ENCODE results near the gene PSTPIP2. TPM values are rescaled to one million over a fixed set of nuclear protein-coding genes. Genes with fewer than 3 reads are reported as not detected.

PSTPIP2 gene
- total and polyA plus RNA-seq, 2 donors (not counting 1 experiment from before 2014, with no cell fraction given) = 0.42 to 0.76 TPM

GRCh38 chr18:45951016-45951714 is 120.9 kb downstream of the PSTPIP2 start:
- no peak overlapping the region for H3K4me3 ChIP-seq (ENCODE audit: control extremely low read depth in 1 of 5, extremely low read depth in 1 of 5, insufficient read depth in 1 of 5, low read depth in 2 of 5, low read length in 4 of 5)
- no peaks in the 10 kb centered on the region for H3K4me1 ChIP-seq (ENCODE audit: control insufficient read depth in 2 of 2, insufficient read depth in 2 of 2, low read length in 2 of 2)
- Mint-ChIP-seq H3K27ac (no peak overlapping the region), H3K27me3 (no peaks in the 10 kb centered on the region), H3K9me3 (ENCODE audit: insufficient read depth) (no peaks in the 10 kb centered on the region), H3K4me3 (no peak overlapping the region), H3K4me1 (no peaks in the 10 kb centered on the region)
- H3K27me3 ChIP-seq (replicated peaks in 1 of 4; ENCODE audit: control extremely low read depth in 1 of 4, control insufficient read depth in 3 of 4, insufficient read depth in 4 of 4, low read length in 3 of 4) = no peaks in the 10 kb centered on the region
- DNase-seq = no peak
- TF ChIP-seq EZH2 (IDR thresholded peaks at IDR 0.05; ENCODE audit: borderline replicate concordance, insufficient read depth, low read depth, low read length, poor library complexity, severe bottlenecking) (no peak), CTCF (IDR thresholded peaks at IDR 0.05) (no peak)
- ChIA-PET CTCF (interaction anchor here (0.9 kb wide), 1 partner anchor 11 kb away, joined by 4 read pairs; no protein-coding TSS in a partner anchor), POLR2A (no interaction called here)
- no peak overlapping the region for H3K27ac ChIP-seq (ENCODE audit: low read length in 2 of 2)
- H4K20me1 ChIP-seq (ENCODE audit: control insufficient read depth, insufficient read depth, low read length, poor library complexity, severe bottlenecking) = no peaks in the 10 kb centered on the region
- no peaks in the 10 kb centered on the region for H3K9me3 ChIP-seq (ENCODE audit: control extremely low read depth in 1 of 3, control insufficient read depth in 2 of 3, insufficient read depth in 1 of 3, low read length in 2 of 3)
- H3K9ac ChIP-seq (ENCODE audit: low read length) = no peak overlapping the region
- no peak for ATAC-seq (ENCODE audit: low read depth)
- H3K36me3 ChIP-seq (replicated peaks in 1 of 2; ENCODE audit: control extremely low read depth in 1 of 2, control insufficient read depth in 1 of 2, extremely low read depth in 1 of 2, insufficient read depth in 2 of 2, low read length in 1 of 2) = peaks cover 26 to 75% of the 10 kb centered on the region in 2 experiments
- intact Hi-C loops (cut with micrococcal nuclease) = no loop called here
- no peak overlapping the region for H2AFZ ChIP-seq (ENCODE audit: insufficient read depth, low read depth, low read length, poor library complexity, severe bottlenecking)
- WGBS (ENCODE audit: insufficient coverage) = no CpG with 5 or more reads among the region's 4 CpGs
- H3K79me2 ChIP-seq (ENCODE audit: control insufficient read depth, insufficient read depth, low read length) = peaks cover 5% of the 10 kb centered on the region
- H3K4me2 ChIP-seq (replicated peaks; ENCODE audit: low read depth, low read length, poor library complexity, severe bottlenecking) = no peak overlapping the region

DNA sequence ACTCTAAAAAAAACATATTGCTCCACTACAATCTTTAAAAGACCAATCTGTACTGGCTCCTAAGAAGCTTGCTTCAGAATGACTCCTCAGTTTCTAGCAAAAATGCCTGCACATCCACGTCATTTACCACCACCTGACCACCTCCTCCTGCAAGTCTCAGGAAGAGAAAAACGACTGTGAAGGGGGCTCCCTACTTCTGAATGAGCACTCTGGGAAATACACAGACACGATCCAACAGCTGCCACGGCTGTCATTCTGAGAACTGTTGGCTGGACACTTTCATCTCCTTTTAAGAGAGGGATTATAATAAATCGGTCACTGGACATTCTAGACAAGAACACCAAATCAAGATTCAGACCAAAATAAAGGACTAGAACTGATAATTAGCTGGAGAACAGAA is 126.4 kb downstream of the PSTPIP2 start:
- no peak overlapping the region for H3K27ac Mint-ChIP-seq
- H3K9ac ChIP-seq (ENCODE audit: low read length) = no peak overlapping the region
- H4K20me1 ChIP-seq (ENCODE audit: control insufficient read depth, insufficient read depth, low read length, poor library complexity, severe bottlenecking) = no peaks in the 10 kb centered on the region
- H3K27me3 ChIP-seq (replicated peaks in 1 of 4; ENCODE audit: control extremely low read depth in 1 of 4, control insufficient read depth in 3 of 4, insufficient read depth in 4 of 4, low read length in 3 of 4) = no peaks in the 10 kb centered on the region
- no peak for TF ChIP-seq CTCF (IDR thresholded peaks at IDR 0.05)
- TF ChIP-seq EZH2 (IDR thresholded peaks at IDR 0.05; ENCODE audit: borderline replicate concordance, insufficient read depth, low read depth, low read length, poor library complexity, severe bottlenecking) = no peak
- no peak overlapping the region for H3K4me3 Mint-ChIP-seq
- no peaks in the 10 kb centered on the region for H3K79me2 ChIP-seq (ENCODE audit: control insufficient read depth, insufficient read depth, low read length)
- no peak overlapping the region for H3K4me3 ChIP-seq (ENCODE audit: control extremely low read depth in 1 of 5, extremely low read depth in 1 of 5, insufficient read depth in 1 of 5, low read depth in 2 of 5, low read length in 4 of 5)
- no CpG with 5 or more reads among the region's 5 CpGs for WGBS (ENCODE audit: insufficient coverage)
- H2AFZ ChIP-seq (ENCODE audit: insufficient read depth, low read depth, low read length, poor library complexity, severe bottlenecking) = no peak overlapping the region
- H3K4me1 Mint-ChIP-seq = no peaks in the 10 kb centered on the region
- peaks cover 21 to 82% of the 10 kb centered on the region in 2 experiments for H3K36me3 ChIP-seq (replicated peaks in 1 of 2; ENCODE audit: control extremely low read depth in 1 of 2, control insufficient read depth in 1 of 2, extremely low read depth in 1 of 2, insufficient read depth in 2 of 2, low read length in 1 of 2)
- no peak overlapping the region for H3K4me2 ChIP-seq (replicated peaks; ENCODE audit: low read depth, low read length, poor library complexity, severe bottlenecking)
- H3K9me3 ChIP-seq (ENCODE audit: control extremely low read depth in 1 of 3, control insufficient read depth in 2 of 3, insufficient read depth in 1 of 3, low read length in 2 of 3) = no peaks in the 10 kb centered on the region
- ChIA-PET POLR2A (no interaction called here), CTCF (no interaction called here)
- no peaks in the 10 kb centered on the region for H3K9me3 Mint-ChIP-seq (ENCODE audit: insufficient read depth)
- no peaks in the 10 kb centered on the region for H3K4me1 ChIP-seq (ENCODE audit: control insufficient read depth in 2 of 2, insufficient read depth in 2 of 2, low read length in 2 of 2)
- no peaks in the 10 kb centered on the region for H3K27me3 Mint-ChIP-seq
- no peak for ATAC-seq (ENCODE audit: low read depth)
- H3K27ac ChIP-seq (ENCODE audit: low read length in 2 of 2) = no peak overlapping the region
- intact Hi-C loops (cut with micrococcal nuclease) = no loop called here
- no peak for DNase-seq

All from B cell (primary cell).